ENCODE measurements around the gene ACTN1.

Gene ACTN1

DNA sequence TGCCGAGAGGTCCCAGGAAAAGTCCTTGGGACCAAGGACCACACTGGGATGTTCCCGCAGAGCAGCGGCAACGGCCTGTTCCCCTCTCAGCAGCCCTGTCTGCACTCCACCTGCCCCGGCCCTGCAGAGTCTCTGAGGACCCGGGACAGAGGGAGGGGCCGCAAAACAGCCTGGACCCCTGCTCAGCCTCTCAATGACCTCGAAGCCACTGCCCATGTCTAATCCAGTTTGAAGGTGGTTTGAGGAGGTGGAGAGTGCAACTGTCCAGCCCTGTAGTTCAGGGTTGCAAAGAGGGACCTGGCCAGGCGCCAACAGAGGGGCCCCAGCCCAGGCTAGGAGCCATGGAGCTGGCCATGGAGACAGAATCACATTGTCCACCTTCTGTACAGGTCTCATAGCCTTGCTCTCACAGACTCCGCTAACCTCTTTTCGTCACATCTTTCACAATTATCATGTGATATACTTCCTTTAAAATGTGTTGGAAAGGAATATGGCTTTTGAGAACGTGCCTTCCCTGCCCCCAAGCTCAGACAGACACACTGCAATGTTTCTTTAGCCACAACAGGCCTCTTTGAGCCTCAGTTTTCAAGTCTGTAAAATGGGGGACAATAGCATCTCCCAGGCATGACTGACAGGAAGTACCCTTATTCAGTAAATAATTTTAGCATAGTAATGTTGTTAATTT is 49.3 kb downstream of the ACTN1 start:
- peaks cover 4 to 5% of the 10 kb centered on the region in 2 donors for H3K4me1 ChIP-seq (ENCODE audit: control insufficient read depth in 1 of 2, insufficient read depth in 2 of 2, low read length in 2 of 2)
- no peak overlapping the region for H3K4me3 ChIP-seq (ENCODE audit: low read depth in 1 of 2, low read length in 2 of 2)
- peak overlapping the region in 1 of 2 donors; percentile 1 for H3K9ac ChIP-seq (ENCODE audit: low read depth in 1 of 2, low read length in 2 of 2)
- H3K27ac ChIP-seq (ENCODE audit: low read depth, low read length), result peak overlapping the region; percentile 45
- H3K36me3 ChIP-seq (ENCODE audit: control insufficient read depth in 1 of 2, insufficient read depth in 2 of 2, low read length in 2 of 2), result peaks cover 0 to 9% of the 10 kb centered on the region in 2 donors
- no peaks in the 10 kb centered on the region for H3K27me3 ChIP-seq (ENCODE audit: control insufficient read depth in 1 of 2, insufficient read depth in 2 of 2, low read length in 2 of 2)
- H3K9me3 ChIP-seq (ENCODE audit: control insufficient read depth in 1 of 2, low read length in 2 of 2), result peaks cover 4 to 5% of the 10 kb centered on the region in 2 donors

DNA sequence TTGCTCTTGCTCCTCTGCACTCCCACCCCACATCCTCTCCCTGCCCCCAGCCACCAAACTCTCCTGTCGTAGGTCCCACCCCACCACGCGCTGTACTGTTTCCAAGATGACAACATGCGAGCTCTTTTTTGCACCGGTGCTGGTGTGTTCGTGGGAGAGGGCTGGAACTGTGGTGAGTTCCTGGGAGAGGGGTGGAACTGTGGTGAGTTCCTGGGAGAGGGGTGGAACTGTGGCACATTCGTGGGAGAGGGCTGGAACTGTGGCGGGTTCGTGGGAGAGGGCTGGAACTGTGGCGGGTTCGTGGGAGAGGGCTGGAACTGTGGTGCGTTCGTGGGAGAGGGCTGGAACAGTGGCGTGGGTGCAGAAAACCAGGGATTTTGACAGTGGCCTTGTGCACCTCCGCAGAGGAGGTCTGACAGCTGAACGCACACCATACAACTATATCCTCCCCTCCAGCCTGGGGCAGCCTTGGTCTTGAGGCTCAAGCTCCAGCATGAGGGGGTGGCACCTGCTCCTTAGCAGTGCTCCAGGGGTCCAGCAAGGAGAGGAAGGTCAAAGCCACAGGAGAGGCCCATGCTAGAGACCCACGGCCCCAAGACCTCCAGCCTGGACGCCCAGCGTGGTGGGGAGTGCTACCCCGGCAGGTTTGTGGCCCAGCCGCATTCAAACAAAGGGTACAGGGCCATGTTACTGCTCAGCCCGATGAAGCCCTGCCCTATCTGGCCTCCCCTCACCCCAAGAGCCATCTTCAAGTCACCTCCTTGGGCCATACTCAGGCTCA is 50.1 kb downstream of the ACTN1 start:
- peak overlapping the region in 1 of 2 donors; percentile 1 for H3K9ac ChIP-seq (ENCODE audit: low read depth in 1 of 2, low read length in 2 of 2)
- no peak overlapping the region for H3K4me3 ChIP-seq (ENCODE audit: low read depth in 1 of 2, low read length in 2 of 2)
- H3K27ac ChIP-seq (ENCODE audit: low read depth, low read length), result peak overlapping the region; percentile 60
- no peaks in the 10 kb centered on the region for H3K27me3 ChIP-seq (ENCODE audit: control insufficient read depth in 1 of 2, insufficient read depth in 2 of 2, low read length in 2 of 2)
- peaks cover 4 to 5% of the 10 kb centered on the region in 2 donors for H3K9me3 ChIP-seq (ENCODE audit: control insufficient read depth in 1 of 2, low read length in 2 of 2)
- H3K36me3 ChIP-seq (ENCODE audit: control insufficient read depth in 1 of 2, insufficient read depth in 2 of 2, low read length in 2 of 2), result peaks cover 0 to 10% of the 10 kb centered on the region in 2 donors
- peaks cover 4 to 5% of the 10 kb centered on the region in 2 donors for H3K4me1 ChIP-seq (ENCODE audit: control insufficient read depth in 1 of 2, insufficient read depth in 2 of 2, low read length in 2 of 2)

DNA sequence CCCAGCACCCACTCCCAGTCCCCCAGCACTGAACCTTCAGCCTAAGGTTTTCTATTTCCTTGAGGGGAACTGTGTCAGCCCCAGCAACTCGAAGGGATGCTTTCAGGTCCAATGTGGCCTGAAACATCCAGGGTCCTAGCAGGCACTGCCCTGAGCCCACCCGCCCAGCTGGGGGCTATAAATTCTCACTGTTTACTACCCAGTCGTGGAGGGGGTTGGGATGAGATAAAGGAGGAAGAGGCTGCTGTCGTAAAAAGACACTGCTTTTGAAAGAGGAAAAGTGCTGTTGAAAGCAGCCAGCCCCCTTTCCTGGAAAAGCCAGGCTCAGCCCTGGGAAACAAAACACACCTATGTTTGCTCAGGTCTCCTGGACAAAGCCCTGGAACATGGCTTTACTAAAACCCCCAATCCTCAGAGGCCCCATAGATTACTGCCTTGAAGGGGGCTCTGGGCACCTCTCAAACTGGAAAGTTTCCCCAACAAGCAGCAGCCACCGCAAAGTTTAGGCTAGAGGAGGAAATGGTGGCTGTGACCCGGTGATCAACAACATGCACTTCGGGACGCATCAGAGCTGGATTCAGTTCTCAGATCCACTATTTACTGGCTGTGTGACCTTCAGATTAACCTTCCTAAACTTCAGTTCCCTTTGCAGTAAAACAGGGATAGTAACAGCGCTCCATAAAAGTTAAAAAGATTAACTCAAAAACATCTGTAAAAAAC is 51.0 kb downstream of the ACTN1 start:
- no peak overlapping the region for H3K4me3 ChIP-seq (ENCODE audit: low read depth in 1 of 2, low read length in 2 of 2)
- H3K27me3 ChIP-seq (ENCODE audit: control insufficient read depth in 1 of 2, insufficient read depth in 2 of 2, low read length in 2 of 2), result no peaks in the 10 kb centered on the region
- H3K36me3 ChIP-seq (ENCODE audit: control insufficient read depth in 1 of 2, insufficient read depth in 2 of 2, low read length in 2 of 2), result peaks cover 0 to 10% of the 10 kb centered on the region in 2 donors
- peak overlapping the region; percentile 53 for H3K27ac ChIP-seq (ENCODE audit: low read depth, low read length)
- H3K9me3 ChIP-seq (ENCODE audit: control insufficient read depth in 1 of 2, low read length in 2 of 2), result peaks cover 4 to 5% of the 10 kb centered on the region in 2 donors
- H3K9ac ChIP-seq (ENCODE audit: low read depth in 1 of 2, low read length in 2 of 2), result peak overlapping the region in 1 of 2 donors; percentile 7
- H3K4me1 ChIP-seq (ENCODE audit: control insufficient read depth in 1 of 2, insufficient read depth in 2 of 2, low read length in 2 of 2), result peaks cover 4 to 5% of the 10 kb centered on the region in 2 donors

DNA sequence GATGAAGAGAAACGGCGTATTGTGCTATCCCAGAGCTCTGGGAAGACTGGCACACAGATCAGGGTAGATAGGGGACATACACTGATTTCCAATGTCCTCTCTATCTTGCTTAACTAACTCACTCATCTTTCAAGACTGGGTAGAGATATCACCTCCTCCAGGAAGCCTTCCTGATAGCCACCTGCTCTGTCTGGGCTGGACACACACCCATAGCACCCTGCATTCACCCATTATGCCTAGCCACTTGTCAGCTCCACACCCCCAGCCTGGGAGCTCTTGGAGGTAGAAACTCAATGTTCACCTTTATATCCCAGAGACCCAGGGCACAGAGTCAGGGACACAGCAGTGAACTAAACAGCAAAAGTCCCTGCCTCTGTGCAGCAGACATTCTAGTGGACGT is 52.0 kb downstream of the ACTN1 start:
- Histone ChIP-seq H3K27me3 (ENCODE audit: control insufficient read depth in 1 of 2, insufficient read depth in 2 of 2, low read length in 2 of 2) (no peaks in the 10 kb centered on the region), H3K4me1 (ENCODE audit: control insufficient read depth in 1 of 2, insufficient read depth in 2 of 2, low read length in 2 of 2) (peaks cover 4 to 5% of the 10 kb centered on the region in 2 donors), H3K27ac (ENCODE audit: low read depth, low read length) (no peak overlapping the region), H3K36me3 (ENCODE audit: control insufficient read depth in 1 of 2, insufficient read depth in 2 of 2, low read length in 2 of 2) (peaks cover 0 to 10% of the 10 kb centered on the region in 2 donors), H3K9ac (ENCODE audit: low read depth in 1 of 2, low read length in 2 of 2) (no peak overlapping the region), H3K9me3 (ENCODE audit: control insufficient read depth in 1 of 2, low read length in 2 of 2) (peaks cover 4 to 5% of the 10 kb centered on the region in 2 donors), H3K4me3 (ENCODE audit: low read depth in 1 of 2, low read length in 2 of 2) (no peak overlapping the region)

DNA sequence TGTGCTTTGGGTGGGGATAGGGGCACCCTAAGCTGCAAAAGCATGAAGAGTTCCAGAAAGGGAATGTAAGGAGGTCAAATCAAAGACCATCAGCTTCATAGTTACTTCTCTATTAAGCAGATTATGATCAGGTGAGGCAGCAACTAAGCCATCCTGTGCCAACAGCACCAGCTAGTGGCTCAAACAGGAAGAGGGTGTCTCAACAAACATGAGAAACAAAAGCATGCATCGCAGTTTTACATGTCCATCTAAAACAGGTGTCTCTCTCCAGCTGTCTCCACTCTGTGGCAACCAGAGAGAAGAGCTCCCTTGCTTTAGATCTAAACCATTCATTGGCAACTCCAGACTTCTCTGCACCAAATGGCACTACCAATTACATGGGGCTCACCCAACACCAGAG is 52.9 kb downstream of the ACTN1 start:
- peaks cover 4 to 5% of the 10 kb centered on the region in 2 donors for H3K9me3 ChIP-seq (ENCODE audit: control insufficient read depth in 1 of 2, low read length in 2 of 2)
- no peak overlapping the region for H3K27ac ChIP-seq (ENCODE audit: low read depth, low read length)
- H3K4me3 ChIP-seq (ENCODE audit: low read depth in 1 of 2, low read length in 2 of 2), result no peak overlapping the region
- no peaks in the 10 kb centered on the region for H3K27me3 ChIP-seq (ENCODE audit: control insufficient read depth in 1 of 2, insufficient read depth in 2 of 2, low read length in 2 of 2)
- peaks cover 4 to 5% of the 10 kb centered on the region in 2 donors for H3K4me1 ChIP-seq (ENCODE audit: control insufficient read depth in 1 of 2, insufficient read depth in 2 of 2, low read length in 2 of 2)
- H3K9ac ChIP-seq (ENCODE audit: low read depth in 1 of 2, low read length in 2 of 2), result no peak overlapping the region
- H3K36me3 ChIP-seq (ENCODE audit: control insufficient read depth in 1 of 2, insufficient read depth in 2 of 2, low read length in 2 of 2), result peaks cover 0 to 10% of the 10 kb centered on the region in 2 donors

DNA sequence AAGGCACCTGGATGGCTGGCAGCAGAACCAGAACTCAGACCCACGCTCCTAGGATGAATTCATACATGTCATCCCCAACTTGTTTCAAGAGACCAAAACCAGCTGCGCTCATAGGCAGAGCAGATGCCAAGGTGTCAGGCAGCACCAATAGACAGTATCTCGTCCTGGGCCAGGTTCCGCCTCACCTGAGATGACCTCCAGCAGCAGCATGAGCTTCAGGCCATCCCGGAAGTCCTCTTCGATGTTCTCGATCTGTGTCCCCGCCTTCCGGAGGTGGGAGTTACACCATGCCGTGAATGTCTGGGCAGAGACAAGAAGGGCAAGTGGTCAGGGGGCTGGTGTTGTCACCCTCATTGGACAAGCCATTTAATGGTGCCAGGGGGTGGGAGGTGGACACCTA is 53.7 kb downstream of the ACTN1 start:
- H3K9me3 ChIP-seq (ENCODE audit: control insufficient read depth in 1 of 2, low read length in 2 of 2), result peaks cover 4 to 5% of the 10 kb centered on the region in 2 donors
- peaks cover 4 to 5% of the 10 kb centered on the region in 2 donors for H3K4me1 ChIP-seq (ENCODE audit: control insufficient read depth in 1 of 2, insufficient read depth in 2 of 2, low read length in 2 of 2)
- H3K27me3 ChIP-seq (ENCODE audit: control insufficient read depth in 1 of 2, insufficient read depth in 2 of 2, low read length in 2 of 2), result no peaks in the 10 kb centered on the region
- H3K4me3 ChIP-seq (ENCODE audit: low read depth in 1 of 2, low read length in 2 of 2), result no peak overlapping the region
- H3K27ac ChIP-seq (ENCODE audit: low read depth, low read length), result no peak overlapping the region
- H3K9ac ChIP-seq (ENCODE audit: low read depth in 1 of 2, low read length in 2 of 2), result no peak overlapping the region
- H3K36me3 ChIP-seq (ENCODE audit: control insufficient read depth in 1 of 2, insufficient read depth in 2 of 2, low read length in 2 of 2), result peaks cover 0 to 19% of the 10 kb centered on the region in 2 donors

- Histone ChIP-seq H3K9ac (ENCODE audit: low read depth in 1 of 2, low read length in 2 of 2) (no peak overlapping the region), H3K9me3 (ENCODE audit: control insufficient read depth in 1 of 2, low read length in 2 of 2) (peaks cover 4 to 5% of the 10 kb centered on the region in 2 donors), H3K36me3 (ENCODE audit: control insufficient read depth in 1 of 2, insufficient read depth in 2 of 2, low read length in 2 of 2) (peaks cover 4 to 24% of the 10 kb centered on the region in 2 donors), H3K4me3 (ENCODE audit: low read depth in 1 of 2, low read length in 2 of 2) (no peak overlapping the region), H3K27me3 (ENCODE audit: control insufficient read depth in 1 of 2, insufficient read depth in 2 of 2, low read length in 2 of 2) (no peaks in the 10 kb centered on the region), H3K27ac (ENCODE audit: low read depth, low read length) (peak overlapping the region; percentile 37), H3K4me1 (ENCODE audit: control insufficient read depth in 1 of 2, insufficient read depth in 2 of 2, low read length in 2 of 2) (peaks cover 0 to 4% of the 10 kb centered on the region in 2 donors)
These were observed 54.6 kb downstream of the ACTN1 start for GRCh38 chr14:68924186-68925158.

DNA sequence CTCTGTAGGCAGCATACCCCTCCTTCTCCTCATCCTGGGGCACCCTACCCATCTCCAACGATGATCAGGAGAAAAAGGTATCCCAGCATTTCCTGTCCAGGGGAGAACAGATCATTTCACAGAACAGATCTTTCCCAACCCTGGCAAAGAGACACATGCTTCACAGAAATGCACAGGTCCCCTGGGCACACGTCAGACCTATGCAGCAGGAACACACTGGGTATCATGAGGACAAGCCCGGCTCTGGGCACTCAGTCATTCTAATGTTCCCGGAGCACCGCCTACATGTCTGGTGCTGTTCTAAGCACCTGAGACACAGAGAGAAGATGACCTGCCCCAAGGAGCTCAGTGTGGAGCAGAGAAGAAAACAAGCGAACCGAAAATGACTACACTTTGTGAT is 56.2 kb downstream of the ACTN1 start:
- Histone ChIP-seq H3K27ac (ENCODE audit: low read depth, low read length) (no peak overlapping the region), H3K9me3 (ENCODE audit: control insufficient read depth in 1 of 2, low read length in 2 of 2) (peaks cover 4 to 5% of the 10 kb centered on the region in 2 donors), H3K4me1 (ENCODE audit: control insufficient read depth in 1 of 2, insufficient read depth in 2 of 2, low read length in 2 of 2) (no peaks in the 10 kb centered on the region), H3K4me3 (ENCODE audit: low read depth in 1 of 2, low read length in 2 of 2) (no peak overlapping the region), H3K36me3 (ENCODE audit: control insufficient read depth in 1 of 2, insufficient read depth in 2 of 2, low read length in 2 of 2) (peaks cover 4 to 27% of the 10 kb centered on the region in 2 donors), H3K9ac (ENCODE audit: low read depth in 1 of 2, low read length in 2 of 2) (no peak overlapping the region), H3K27me3 (ENCODE audit: control insufficient read depth in 1 of 2, insufficient read depth in 2 of 2, low read length in 2 of 2) (no peaks in the 10 kb centered on the region)

GRCh38 chr14:68922201-68922621 is 56.9 kb downstream of the ACTN1 start:
- Histone ChIP-seq H3K4me1 (ENCODE audit: control insufficient read depth in 1 of 2, insufficient read depth in 2 of 2, low read length in 2 of 2) (no peaks in the 10 kb centered on the region), H3K9me3 (ENCODE audit: control insufficient read depth in 1 of 2, low read length in 2 of 2) (peaks cover 4 to 5% of the 10 kb centered on the region in 2 donors), H3K27ac (ENCODE audit: low read depth, low read length) (no peak overlapping the region), H3K36me3 (ENCODE audit: control insufficient read depth in 1 of 2, insufficient read depth in 2 of 2, low read length in 2 of 2) (peaks cover 4 to 29% of the 10 kb centered on the region in 2 donors), H3K4me3 (ENCODE audit: low read depth in 1 of 2, low read length in 2 of 2) (no peak overlapping the region), H3K27me3 (ENCODE audit: control insufficient read depth in 1 of 2, insufficient read depth in 2 of 2, low read length in 2 of 2) (no peaks in the 10 kb centered on the region), H3K9ac (ENCODE audit: low read depth in 1 of 2, low read length in 2 of 2) (no peak overlapping the region)
